GM13976 (cell line): ENCODE data around the gene NELL1.

Experiments used
- DNase-seq: peaks from one replicate; pipeline ENCODE4 v3.0.0; 2012; ENCODE audit warnings: low spot score
- in situ Hi-C: fragments of 300-500 bp; cut with MboI; formaldehyde crosslinking; loops from one replicate; pipeline ENCODE4 v1.12.0; 2022; ENCODE audit warnings: low sequenced_read_pairs, mixed read lengths, inconsistent platforms; ENCODE audit not compliant: unreplicated experiment
- TF ChIP-seq, protein P1 (sequence below): IDR thresholded peaks from 2 replicates; pipeline ENCODE4 v1.5.1; 2012; ENCODE audit warnings: borderline replicate concordance, mild to moderate bottlenecking; ENCODE audit not compliant: insufficient read depth; ENCODE audit errors: extremely low read depth, missing control alignments, control extremely low read depth

NELL1 gene

DNA sequence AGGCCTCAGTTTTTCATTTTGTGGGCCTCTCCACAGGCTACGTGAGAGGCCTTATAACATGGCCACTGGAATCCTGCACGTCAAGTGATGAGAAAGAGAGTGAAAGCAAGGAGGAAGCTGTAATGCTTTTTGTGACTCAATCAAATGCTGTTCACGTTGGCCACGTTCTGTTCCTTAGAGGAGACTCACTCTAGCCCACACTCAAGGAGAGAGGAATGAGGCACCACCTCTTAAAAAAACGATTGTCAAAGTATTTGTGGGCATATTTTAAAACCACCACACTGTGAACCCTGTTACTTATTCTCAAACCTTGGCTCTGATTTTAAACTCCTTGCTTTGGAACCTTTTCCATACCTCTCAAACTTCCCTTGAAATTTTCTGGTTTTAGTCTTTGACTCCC is 705.0 kb downstream of the NELL1 start:
- TF ChIP-seq, protein P1, sequence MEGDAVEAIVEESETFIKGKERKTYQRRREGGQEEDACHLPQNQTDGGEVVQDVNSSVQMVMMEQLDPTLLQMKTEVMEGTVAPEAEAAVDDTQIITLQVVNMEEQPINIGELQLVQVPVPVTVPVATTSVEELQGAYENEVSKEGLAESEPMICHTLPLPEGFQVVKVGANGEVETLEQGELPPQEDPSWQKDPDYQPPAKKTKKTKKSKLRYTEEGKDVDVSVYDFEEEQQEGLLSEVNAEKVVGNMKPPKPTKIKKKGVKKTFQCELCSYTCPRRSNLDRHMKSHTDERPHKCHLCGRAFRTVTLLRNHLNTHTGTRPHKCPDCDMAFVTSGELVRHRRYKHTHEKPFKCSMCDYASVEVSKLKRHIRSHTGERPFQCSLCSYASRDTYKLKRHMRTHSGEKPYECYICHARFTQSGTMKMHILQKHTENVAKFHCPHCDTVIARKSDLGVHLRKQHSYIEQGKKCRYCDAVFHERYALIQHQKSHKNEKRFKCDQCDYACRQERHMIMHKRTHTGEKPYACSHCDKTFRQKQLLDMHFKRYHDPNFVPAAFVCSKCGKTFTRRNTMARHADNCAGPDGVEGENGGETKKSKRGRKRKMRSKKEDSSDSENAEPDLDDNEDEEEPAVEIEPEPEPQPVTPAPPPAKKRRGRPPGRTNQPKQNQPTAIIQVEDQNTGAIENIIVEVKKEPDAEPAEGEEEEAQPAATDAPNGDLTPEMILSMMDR = no peak
- in situ Hi-C loops = no loop called here
- DNase-seq = no peak

DNA sequence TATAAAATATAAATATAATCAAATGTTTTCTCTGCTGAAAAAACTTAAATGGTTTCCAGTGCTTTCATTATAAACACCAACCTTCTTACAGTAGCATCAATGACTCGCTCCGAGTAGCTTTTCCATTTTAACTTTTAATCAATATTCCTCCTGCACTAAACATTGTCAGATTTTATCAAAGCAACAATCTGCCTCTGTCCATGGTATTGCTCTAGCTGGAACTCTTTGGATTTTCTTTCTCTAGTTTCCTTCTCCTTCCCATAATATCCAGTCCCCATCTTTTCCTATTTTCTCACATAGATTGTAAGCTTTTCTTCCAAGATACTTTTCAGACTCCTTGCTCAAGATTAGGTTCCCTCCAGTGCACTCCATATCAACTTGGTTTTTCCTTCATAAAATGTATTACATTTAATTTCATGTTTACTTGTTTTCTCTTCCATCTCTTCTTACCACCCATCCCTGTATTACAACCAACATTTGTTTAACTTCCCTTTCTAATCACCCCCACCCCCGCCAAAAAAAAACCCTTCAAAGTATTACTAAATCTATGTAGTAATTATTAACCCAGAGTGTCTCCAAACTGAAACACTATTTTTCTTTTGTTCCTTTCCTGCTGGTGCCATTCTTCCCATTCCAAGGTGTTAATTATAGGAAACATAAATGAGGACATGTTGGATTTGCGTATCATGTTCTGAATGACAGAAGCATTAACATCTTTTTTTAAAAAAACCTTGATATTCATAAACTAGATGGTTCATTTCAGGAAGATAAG is 716.5 kb downstream of the NELL1 start:
- in situ Hi-C loops = no loop called here

DNA sequence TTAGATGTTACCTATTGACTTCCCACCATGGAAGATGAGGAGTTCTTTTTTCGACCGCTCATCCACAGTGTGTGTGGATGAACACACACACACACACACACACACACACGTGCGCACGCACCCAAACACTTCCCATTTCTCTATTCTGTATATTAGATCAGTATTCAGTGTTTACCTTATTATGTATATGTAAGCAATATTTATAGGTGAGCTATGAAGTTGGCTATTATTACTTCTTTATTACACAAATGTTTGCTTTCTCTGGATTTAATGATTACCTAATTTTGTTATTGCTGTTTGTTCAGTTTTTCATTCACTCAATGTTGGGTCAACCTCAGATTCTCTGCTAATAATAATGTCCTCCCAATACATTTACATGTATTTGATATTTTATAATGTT is 721.0 kb downstream of the NELL1 start:
- no peak for DNase-seq
- TF ChIP-seq, protein P1 = no peak
- in situ Hi-C loops = no loop called here

More for the DNA sequence above, 716.5 kb downstream of the NELL1 start:
- TF ChIP-seq, protein P1 = no peak
- no peak for DNase-seq

DNA sequence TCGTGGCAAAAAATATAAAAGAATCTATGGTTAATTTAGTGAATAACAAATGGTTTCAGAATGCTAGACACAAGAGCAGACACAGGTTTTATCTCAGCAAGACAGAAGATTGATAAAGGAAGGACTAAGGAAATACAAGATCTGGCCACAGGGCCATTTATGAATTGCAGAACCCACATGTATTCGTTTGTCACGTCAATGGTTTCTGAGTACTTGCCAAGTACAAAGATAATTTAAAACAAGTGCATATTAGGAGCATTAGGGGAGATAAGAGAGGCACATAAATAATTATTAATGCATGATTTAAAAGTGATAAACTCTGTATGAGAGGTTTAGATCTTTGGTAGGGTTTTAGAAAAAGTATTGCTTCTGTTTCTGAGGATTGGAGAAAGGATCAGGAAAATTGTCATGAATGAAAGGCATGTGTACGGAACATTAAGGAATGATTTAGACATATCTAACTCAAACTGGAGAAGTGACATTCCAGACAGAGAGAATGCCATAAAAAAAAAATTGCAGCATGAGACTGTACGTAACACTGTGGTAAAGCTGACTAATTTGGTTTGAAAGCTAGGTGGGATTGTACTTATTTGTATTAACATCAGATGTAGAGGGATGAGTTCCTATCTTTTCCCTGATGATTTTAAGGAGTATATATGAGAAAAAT is 727.1 kb downstream of the NELL1 start:
- DNase-seq = no peak
- TF ChIP-seq, protein P1 = no peak
- in situ Hi-C loops = no loop called here

DNA sequence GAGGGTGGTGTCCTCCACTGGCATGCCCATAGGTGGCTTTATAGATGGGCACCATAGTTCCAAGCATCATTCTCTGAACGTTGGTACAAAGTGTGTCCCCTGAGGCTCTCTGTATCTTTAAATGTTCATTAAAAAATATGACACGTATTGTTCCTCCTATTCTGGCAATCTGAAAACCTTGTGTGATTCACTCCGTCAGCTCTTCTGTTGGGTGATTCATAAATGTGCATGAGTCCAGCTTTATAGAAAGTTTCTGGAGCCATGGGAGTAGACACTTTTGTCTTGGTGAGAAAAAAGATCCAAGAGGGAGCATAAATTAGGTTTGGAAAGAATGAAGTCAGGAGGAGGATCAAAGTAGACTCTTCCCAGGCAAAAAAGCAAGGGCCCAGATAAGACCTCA is 728.8 kb downstream of the NELL1 start:
- in situ Hi-C loops = no loop called here
- TF ChIP-seq, protein P1 = no peak
- DNase-seq = no peak

DNA sequence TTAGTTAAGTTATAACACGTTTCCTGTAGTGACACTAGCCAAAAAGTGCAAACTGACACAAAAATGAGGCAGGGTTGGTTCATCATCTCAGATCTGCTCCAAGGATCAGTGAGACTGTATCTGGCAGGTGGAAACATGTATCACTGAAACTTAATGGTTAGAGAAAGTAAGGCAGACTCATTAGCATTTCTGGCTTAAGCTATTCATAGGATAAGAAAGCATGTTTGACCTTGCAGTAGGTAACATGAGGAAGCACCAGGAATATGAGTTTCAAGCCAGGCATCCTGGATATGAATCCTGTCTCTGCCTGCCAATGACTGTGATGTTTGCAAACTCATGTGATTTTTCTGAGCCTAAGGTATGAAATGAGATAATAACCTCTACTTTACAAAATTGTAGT is 732.1 kb downstream of the NELL1 start:
- no peak for DNase-seq
- in situ Hi-C loops = no loop called here
- TF ChIP-seq, protein P1 = no peak
